GM18867 (cell line): ENCODE measurements around the gene AURKA.
"Not testable (repeated sequence)": the region's sequence is repeated elsewhere in the genome, so short reads cannot be mapped to it uniquely, and the experiment has no call there.

Source experiments
- ATAC-seq: cut with Tn5 transposase; IDR thresholded peaks from one replicate; pipeline ENCODE4 v1.9.1; 2021; ENCODE audit warnings: mild to moderate bottlenecking, moderate library complexity; ENCODE audit not compliant: unreplicated experiment

The AURKA gene

GRCh38 chr20:56422076-56422823, 30.2 kb upstream of the AURKA start:
- ATAC-seq: no peak

DNA sequence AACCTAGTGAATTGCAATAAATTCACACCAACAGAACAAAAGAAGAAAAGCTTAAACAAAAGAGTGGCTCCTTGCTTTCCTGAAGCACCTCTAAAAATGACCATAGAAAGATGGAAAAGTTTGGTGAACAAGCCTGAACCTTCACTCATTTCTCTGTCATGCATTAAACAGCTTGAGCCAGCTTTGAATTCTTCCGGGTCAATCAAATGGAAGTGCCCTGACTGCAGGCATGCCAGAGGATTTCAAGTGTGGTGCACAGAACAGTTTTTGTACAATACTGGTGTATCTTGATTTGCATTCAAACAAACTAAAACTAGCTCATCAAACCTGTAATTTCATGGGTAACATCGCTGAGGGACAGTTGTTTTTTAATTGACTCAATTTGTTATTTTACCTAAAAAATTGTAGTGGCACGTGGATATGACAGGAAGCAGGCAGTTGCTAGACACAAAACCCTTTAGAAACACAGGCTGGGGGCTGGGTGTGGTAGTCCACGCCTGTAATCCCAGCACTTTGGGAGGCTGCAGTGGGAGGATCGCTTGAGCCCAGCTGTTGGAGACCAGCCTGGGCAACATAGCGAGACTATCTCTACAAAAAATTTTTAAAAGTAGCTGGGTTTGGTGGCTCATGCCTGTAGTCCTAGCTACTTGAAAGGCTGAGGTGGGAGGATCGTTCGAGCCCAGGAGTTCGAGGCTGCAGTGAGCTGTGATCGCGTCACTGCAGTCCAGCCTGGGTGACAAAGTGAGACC, 29.1 kb upstream of the AURKA start:
- ATAC-seq: no peak

GRCh38 chr20:56420028-56420427, 28.0 kb upstream of the AURKA start:
- no peak for ATAC-seq

- ATAC-seq: no peak
Observed at GRCh38 chr20:56418385-56418861, 26.4 kb upstream of the AURKA start.

- no peak for ATAC-seq
Observed at GRCh38 chr20:56417911-56418310, 25.9 kb upstream of the AURKA start.

- no peak for ATAC-seq
Observed at GRCh38 chr20:56417402-56417801, 25.4 kb upstream of the AURKA start.

DNA sequence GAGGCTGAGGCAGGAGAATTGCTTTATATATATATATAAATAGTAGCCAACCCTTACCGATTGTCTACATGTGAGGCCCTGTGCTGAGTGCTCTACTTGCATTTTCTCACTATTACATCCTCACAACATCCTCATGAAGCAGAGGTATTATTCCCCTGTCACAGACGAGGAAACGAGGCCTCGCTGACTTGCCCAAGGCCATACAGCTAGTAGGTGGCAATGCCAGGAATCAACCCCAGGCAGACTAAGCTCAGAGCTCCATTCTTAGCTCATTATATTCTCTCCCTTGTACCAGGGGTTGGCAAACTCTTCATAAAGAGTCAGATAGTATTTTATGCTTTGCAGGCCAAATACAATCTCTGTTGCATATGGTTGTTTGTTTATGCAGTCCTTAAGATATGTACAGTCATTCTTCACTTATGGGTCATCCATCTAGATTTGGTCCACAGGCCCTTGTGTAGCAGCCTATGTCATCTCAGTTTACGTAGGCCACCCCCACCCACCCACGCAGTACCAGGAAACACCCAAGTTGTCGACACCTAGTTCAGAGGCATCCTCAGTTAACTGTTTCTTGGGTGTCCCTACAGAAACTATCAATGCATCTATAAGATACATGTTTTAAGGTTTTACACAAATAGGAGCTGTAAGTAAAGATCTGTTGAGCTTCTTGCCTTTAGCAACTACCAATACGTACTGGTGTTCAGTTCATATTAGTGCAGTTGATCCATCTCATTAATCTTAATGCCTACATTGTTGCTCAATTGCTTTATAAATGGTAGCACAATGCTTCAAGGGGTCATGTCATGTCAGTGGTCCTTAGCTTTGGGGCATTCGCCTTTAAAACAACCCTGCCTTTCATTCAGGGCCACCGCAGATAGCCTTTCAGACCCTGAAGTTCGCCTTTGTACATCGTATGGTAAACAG, 23.1 kb upstream of the AURKA start:
- no peak for ATAC-seq

GRCh38 chr20:56412949-56413348, 20.9 kb upstream of the AURKA start:
- no peak for ATAC-seq

DNA sequence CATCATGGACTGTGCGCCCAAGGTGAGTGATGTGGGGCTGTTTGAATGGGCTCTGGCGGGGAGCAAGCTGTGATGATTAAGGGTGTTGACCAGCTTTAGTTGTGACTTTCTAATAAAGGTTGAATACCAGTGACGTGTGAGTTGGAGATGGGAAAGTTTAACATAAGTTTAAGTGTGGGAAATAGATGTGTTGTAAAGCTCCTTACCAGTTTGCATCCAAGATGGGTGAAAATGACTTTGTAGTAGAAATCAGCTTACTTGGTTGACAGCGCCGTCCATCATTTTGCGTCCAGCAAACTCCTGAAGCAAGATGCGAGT, 20.4 kb upstream of the AURKA start:
- ATAC-seq: no peak

DNA sequence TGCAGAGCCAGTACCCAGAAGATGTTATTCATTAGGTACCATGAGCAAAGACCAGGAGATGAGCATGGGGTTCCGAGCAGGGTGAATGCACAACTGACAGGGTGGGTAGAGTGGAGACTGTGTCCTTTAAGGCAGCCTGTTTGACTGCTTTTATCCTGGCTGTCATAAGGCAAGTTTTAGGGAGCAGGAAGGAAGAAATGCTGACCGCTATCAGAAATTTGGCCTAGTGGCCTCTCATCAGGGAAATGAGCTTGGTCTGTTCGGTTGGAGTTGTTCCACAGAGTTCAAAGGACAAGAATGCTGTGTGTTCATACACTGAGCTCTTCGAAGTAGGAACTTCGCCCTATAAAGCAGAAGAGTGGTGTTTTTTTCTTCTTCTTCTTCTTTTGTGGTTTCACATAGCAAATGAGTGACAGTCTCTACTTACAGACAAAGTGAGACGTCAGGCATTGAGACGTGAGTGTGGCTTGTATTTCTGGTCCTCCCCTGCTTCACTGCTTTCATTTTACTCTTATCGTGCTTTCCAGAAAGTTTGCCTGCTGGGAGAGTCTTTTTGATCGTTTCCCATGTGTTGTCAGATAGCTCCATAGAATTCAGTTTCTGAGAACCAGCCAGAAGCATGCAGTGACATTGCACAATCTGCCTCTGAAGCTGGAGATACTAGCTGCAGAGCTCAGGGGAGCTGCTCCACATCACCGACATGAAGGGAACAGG, 19.9 kb upstream of the AURKA start, which contains the start of gene CASS4:
Gene CASS4, plus strand, starts transcription at position 502 of the 714 bp plus-strand sequence. Its CDS starts 199 bp downstream, at position 701.
- ATAC-seq: peak; percentile 62

DNA sequence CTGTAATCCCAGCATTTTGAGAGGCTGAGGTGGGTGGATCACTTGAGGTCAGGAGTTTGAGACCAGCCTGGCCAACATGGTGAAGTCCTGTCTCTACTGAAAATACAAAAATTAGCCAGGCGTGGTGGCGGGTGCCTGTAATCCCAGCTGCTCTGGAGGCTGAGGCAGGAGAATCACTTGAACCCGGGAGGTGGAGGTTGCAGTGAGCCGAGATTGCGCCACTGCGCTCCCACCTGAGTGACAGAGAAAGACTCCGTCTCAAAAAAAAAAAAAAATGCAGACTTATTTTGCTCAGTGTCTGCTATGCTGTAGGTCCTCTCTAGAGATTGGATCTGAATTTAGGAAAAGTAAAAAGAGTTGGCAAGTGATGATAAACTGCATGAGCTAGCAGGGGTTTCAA, 19.3 kb upstream of the AURKA start:
- ATAC-seq: not testable (repeated sequence)

DNA sequence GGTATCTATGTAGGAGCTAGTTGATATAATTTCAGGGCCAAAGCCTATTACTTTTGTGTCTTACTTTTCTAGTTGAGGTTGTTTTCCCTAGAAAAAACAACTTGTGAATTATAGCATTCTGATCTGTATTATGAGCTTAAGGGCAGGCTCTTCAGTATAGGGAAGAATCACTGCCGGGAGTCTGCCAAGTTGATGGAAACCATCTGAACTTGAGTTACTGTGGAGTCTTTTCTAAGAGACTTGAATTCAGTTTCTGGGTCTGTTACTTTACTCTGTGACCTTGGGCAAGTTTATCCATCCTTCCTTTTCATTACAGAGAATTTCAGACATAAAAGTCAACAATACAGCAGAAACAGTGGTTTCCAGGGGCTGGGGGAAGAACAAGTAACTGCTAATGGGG, 17.9 kb upstream of the AURKA start:
- ATAC-seq: no peak

- ATAC-seq: no peak
Observed at GRCh38 chr20:56409521-56409920, 17.5 kb upstream of the AURKA start.

GRCh38 chr20:56406910-56407309, 14.9 kb upstream of the AURKA start:
- no peak for ATAC-seq

- ATAC-seq: not testable (repeated sequence)
Observed at GRCh38 chr20:56405356-56405755, 13.3 kb upstream of the AURKA start.

GRCh38 chr20:56403465-56403864, 11.4 kb upstream of the AURKA start:
- no peak for ATAC-seq

GRCh38 chr20:56400001-56400640, 8.1 kb upstream of the AURKA start:
- ATAC-seq: peak; percentile 62

GRCh38 chr20:56395166-56395565, 3.2 kb upstream of the AURKA start:
- ATAC-seq: no peak

DNA sequence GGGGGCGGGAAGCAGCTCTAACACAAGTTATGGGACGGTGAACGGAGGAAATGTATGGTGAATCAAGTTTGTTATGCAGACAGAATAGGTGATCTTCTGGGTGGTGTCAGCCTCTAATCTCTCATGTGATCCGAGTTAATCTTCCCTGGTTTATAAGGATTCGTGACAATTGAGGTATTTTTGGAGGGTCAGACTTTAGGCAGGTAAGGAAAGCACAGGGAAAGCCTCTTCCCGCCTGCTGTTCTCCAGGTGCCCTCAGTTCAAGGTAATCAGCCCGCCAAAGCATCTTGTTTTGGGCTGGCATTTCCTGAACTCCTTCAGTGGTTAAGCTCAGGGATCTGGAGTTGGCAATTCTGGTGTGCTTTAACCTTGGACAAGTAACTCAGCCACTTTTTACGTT, 1.6 kb upstream of the AURKA start:
- ATAC-seq: no peak

DNA sequence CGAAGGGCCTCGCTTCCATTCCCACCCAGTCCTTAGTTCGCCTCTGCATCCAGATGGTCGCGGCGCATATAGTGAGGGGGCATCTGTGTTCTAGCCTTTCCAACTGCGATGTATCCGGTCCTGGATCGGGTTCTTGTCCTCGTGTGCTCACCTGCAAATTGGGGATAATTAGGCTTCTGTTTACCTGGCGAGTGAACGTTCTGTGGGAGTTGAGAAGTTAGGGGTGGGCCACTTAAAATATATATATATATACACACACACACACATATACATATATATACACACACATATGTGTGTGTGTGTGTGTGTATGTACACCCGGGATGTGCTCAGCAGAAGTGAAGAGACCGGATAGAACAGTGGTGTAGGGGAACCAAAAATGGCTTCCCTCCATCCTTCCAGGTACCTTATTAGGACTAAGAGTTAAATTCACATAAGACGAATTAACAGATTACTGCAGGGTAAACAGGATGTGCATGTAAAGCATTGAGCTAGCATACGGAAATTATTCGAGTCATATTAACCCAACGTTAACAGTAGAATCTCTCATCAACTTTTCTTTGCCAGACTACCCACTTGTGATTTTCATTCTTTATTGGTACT, 967 bp upstream of the AURKA start:
- no peak for ATAC-seq
